Lung (tissue), 12 donors: ENCODE measurements around the gene LONP2. TPM values are rescaled to one million over a fixed set of nuclear protein-coding genes. Genes with fewer than 3 reads are reported as not detected.

Source experiments
- ATAC-seq: fragments of 200-7000 bp; cut with Tn5 transposase; one replicate; pipeline ENCODE4 v1.9.1; 2020; ENCODE audit warnings: moderate number of reproducible peaks; ENCODE audit not compliant: insufficient read depth, low FRiP score
- DNase-seq, 3 donors: peaks; one replicate each; pipeline ENCODE4 v3.0.0-alpha.2; 2013 to 2017
- H3K27ac ChIP-seq, 2 donors: one replicate each; pipeline ENCODE4 v1.5.1; 2013; ENCODE audit warnings: mild to moderate bottlenecking in 2 of 2, moderate library complexity in 2 of 2, control low read depth in 1 of 2, inconsistent platforms in 1 of 2, low read depth in 1 of 2, low read length in 1 of 2
- H3K27me3 ChIP-seq, 3 donors: one replicate each; pipeline ENCODE4 v1.5.1; 2013; ENCODE audit warnings: low read length in 2 of 3; ENCODE audit not compliant: control insufficient read depth in 3 of 3, insufficient read depth in 3 of 3
- H3K36me3 ChIP-seq, 4 donors: one replicate each; pipeline ENCODE4 v1.5.1; 2013; ENCODE audit warnings: low read length in 4 of 4, mild to moderate bottlenecking in 1 of 4, moderate library complexity in 1 of 4; ENCODE audit not compliant: control insufficient read depth in 4 of 4, insufficient read depth in 4 of 4
- H3K4me1 ChIP-seq, 5 donors: one replicate each; pipeline ENCODE4 v1.5.1; 2013; ENCODE audit warnings: low read length in 5 of 5, mild to moderate bottlenecking in 2 of 5, moderate library complexity in 1 of 5; ENCODE audit not compliant: control insufficient read depth in 5 of 5, insufficient read depth in 5 of 5
- H3K4me3 ChIP-seq: one replicate; pipeline ENCODE4 v1.5.1; 2013; ENCODE audit warnings: mild to moderate bottlenecking, control low read depth, moderate library complexity
- H3K9ac ChIP-seq, 2 donors: one replicate each; pipeline ENCODE4 v1.5.1; 2013; ENCODE audit warnings: low read length in 2 of 2, control low read depth in 1 of 2; ENCODE audit not compliant: insufficient read depth in 1 of 2
- H3K9me3 ChIP-seq, 4 donors: one replicate each; pipeline ENCODE4 v1.5.1; 2013; ENCODE audit warnings: low read length in 3 of 4, mild to moderate bottlenecking in 1 of 4, moderate library complexity in 1 of 4; ENCODE audit not compliant: control insufficient read depth in 4 of 4, insufficient read depth in 3 of 4
- CTCF ChIP-seq: IDR thresholded peaks from 2 replicates; pipeline ENCODE4 v1.5.1; 2012; ENCODE audit warnings: mild to moderate bottlenecking; ENCODE audit errors: control extremely low read depth, extremely low read depth
- WGBS, 2 donors: extraction: QIAGEN DNeasy Blood & Tissue Kit; methylation state at CpG; one replicate each; pipeline ENCODE4 v1.1.7; 2013; 5-methylcytosine and 5-hydroxymethylcytosine counted together
- polyA plus RNA-seq, 2 donors: library from polyadenylated mRNA; stranded (reverse); fragments of 200-250 nt; gene quantifications; one replicate each; pipeline ENCODE4 v1.2.1, GENCODE V29; 2013
- total RNA-seq, 2 donors: library from RNA; depleted of rRNA in 1 of 2; stranded (reverse); fragments of >200 nt in 1 of 2; gene quantifications; one replicate each; pipeline ENCODE4 v1.2.1, GENCODE V29; 2014 to 2021
- donor health status: control.
- donor health status: control.
- donor health status: Bipolar disorder and iron deficiency.
- donor health status: healthy.
- donor health status: DM: yes; HTN: yes; CAD: no.

LONP2 gene
- total and polyA plus RNA-seq, 4 donors, result 20.7 to 81.5 (median 46.1) TPM

- DNase-seq, result no peak
- Histone ChIP-seq H3K9ac (no peak overlapping the region), H3K36me3 (no peaks in the 10 kb centered on the region), H3K4me3 (no peak overlapping the region), H3K27ac (no peak overlapping the region), H3K27me3 (no peaks in the 10 kb centered on the region), H3K4me1 (peaks cover 14 to 37% (median 20%) of the 10 kb centered on the region in 5 donors), H3K9me3 (no peaks in the 10 kb centered on the region)
- no peak for TF ChIP-seq CTCF
- ATAC-seq, result no peak
- WGBS, 2 donors, result 68 to 82% methylated on average over 5 of the region's 5 CpGs
Observed at GRCh38 chr16:48381201-48381600, 137.1 kb downstream of the LONP2 start.

- TF ChIP-seq CTCF, result no peak
- Histone ChIP-seq H3K9ac (no peak overlapping the region), H3K9me3 (no peaks in the 10 kb centered on the region), H3K27ac (no peak overlapping the region), H3K4me3 (no peak overlapping the region), H3K27me3 (no peaks in the 10 kb centered on the region), H3K4me1 (peaks cover 14 to 34% (median 21%) of the 10 kb centered on the region in 5 donors), H3K36me3 (no peaks in the 10 kb centered on the region)
- ATAC-seq (no peak), DNase-seq (no peak)
- 94 to 96% methylated on average over 4 of the region's 4 CpGs for WGBS, 2 donors
Observed at GRCh38 chr16:48382131-48382530, 138.0 kb downstream of the LONP2 start.

- 32 to 41% methylated on average over 6 of the region's 6 CpGs for WGBS, 2 donors
- Histone ChIP-seq H3K4me1 (peaks cover 13 to 32% (median 21%) of the 10 kb centered on the region in 5 donors), H3K27ac (peak overlapping the region in 1 of 2 donors; percentile 100), H3K4me3 (no peak overlapping the region), H3K27me3 (no peaks in the 10 kb centered on the region), H3K9ac (peak overlapping the region; percentile 67 to 87), H3K9me3 (no peaks in the 10 kb centered on the region), H3K36me3 (no peaks in the 10 kb centered on the region)
- TF ChIP-seq CTCF, result no peak
- peak in 2 of 3 donors; percentile 70 to 75 for DNase-seq
- ATAC-seq, result no peak
Observed at GRCh38 chr16:48383009-48383876, 139.1 kb downstream of the LONP2 start.
